DMS79 (cell line): Measurements from ENCODE around the gene BIRC6.
"Not testable (repeated sequence)": the region's sequence is repeated elsewhere in the genome, so short reads cannot be mapped to it uniquely, and the experiment has no call there.

Experiments used
- DNase-seq: peaks from one replicate; lab custom pipeline; 2025; lab: John Stamatoyannopoulos, UW

The BIRC6 gene

GRCh38 chr2:32504877-32505478 is 148.2 kb downstream of the BIRC6 start:
- DNase-seq: no peak

GRCh38 chr2:32506446-32506845 is 149.6 kb downstream of the BIRC6 start:
- DNase-seq: no peak

GRCh38 chr2:32514946-32515345 is 158.1 kb downstream of the BIRC6 start:
- DNase-seq: no peak

- no peak for DNase-seq
Observed at GRCh38 chr2:32516567-32516966, 159.7 kb downstream of the BIRC6 start.

GRCh38 chr2:32522770-32523169 is 165.9 kb downstream of the BIRC6 start:
- no peak for DNase-seq

GRCh38 chr2:32523686-32524085 is 166.9 kb downstream of the BIRC6 start:
- no peak for DNase-seq

- no peak for DNase-seq
Observed at GRCh38 chr2:32532341-32532740, 175.5 kb downstream of the BIRC6 start.

- DNase-seq: no peak
Observed at GRCh38 chr2:32532961-32533360, 176.1 kb downstream of the BIRC6 start.

- no peak for DNase-seq
Observed at GRCh38 chr2:32534831-32535230, 178.0 kb downstream of the BIRC6 start.

GRCh38 chr2:32538735-32539134 is 181.9 kb downstream of the BIRC6 start:
- DNase-seq: no peak

- DNase-seq: not testable (repeated sequence)
Observed at GRCh38 chr2:32552483-32552882, 195.7 kb downstream of the BIRC6 start.

GRCh38 chr2:32553829-32554432 is 197.1 kb downstream of the BIRC6 start:
- no peak for DNase-seq

- DNase-seq: no peak
Observed at GRCh38 chr2:32558492-32558891, 201.7 kb downstream of the BIRC6 start.

GRCh38 chr2:32559136-32559535 is 202.3 kb downstream of the BIRC6 start:
- DNase-seq: no peak

- no peak for DNase-seq
Observed at GRCh38 chr2:32562906-32563305, 206.1 kb downstream of the BIRC6 start.

- DNase-seq: no peak
Observed at GRCh38 chr2:32564417-32565035, 207.7 kb downstream of the BIRC6 start.

GRCh38 chr2:32565902-32566301 is 209.1 kb downstream of the BIRC6 start:
- DNase-seq: no peak

- no peak for DNase-seq
Observed at GRCh38 chr2:32572030-32572429, 215.2 kb downstream of the BIRC6 start.

GRCh38 chr2:32572737-32573136 is 215.9 kb downstream of the BIRC6 start:
- no peak for DNase-seq

- no peak for DNase-seq
Observed at GRCh38 chr2:32591669-32592463, 235.0 kb downstream of the BIRC6 start.

GRCh38 chr2:32594573-32594972 is 237.8 kb downstream of the BIRC6 start:
- DNase-seq: no peak

GRCh38 chr2:32611366-32611765 is 254.5 kb downstream of the BIRC6 start:
- no peak for DNase-seq

- DNase-seq: no peak
Observed at GRCh38 chr2:32611771-32612170, 254.9 kb downstream of the BIRC6 start.
